GM18507 (cell line): ENCODE data around the gene RANBP10.

Experiments
- DNase-seq: peaks from one replicate; pipeline ENCODE4 v3.0.0; 2011; ENCODE audit warnings: low read depth; ENCODE audit not compliant: insufficient read length; ENCODE audit errors: extremely low spot score
- FAIRE-seq: peaks from 2 replicates; lab custom pipeline; 2011; peaks lifted over from hg19 to GRCh38; lab: Jason Lieb, UNC

The RANBP10 gene

GRCh38 chr16:67833415-67834241 lies 27.3 kb upstream of the RANBP10 start:
- FAIRE-seq (peak; percentile 93), DNase-seq (peak; percentile 99)

GRCh38 chr16:67833030-67833414 lies 26.7 kb upstream of the RANBP10 start:
- DNase-seq = no peak
- no peak for FAIRE-seq

- DNase-seq (no peak), FAIRE-seq (no peak)
Observed at GRCh38 chr16:67828651-67829050, 22.3 kb upstream of the RANBP10 start.

- FAIRE-seq (no peak), DNase-seq (no peak)
Observed at GRCh38 chr16:67825906-67826305, 19.5 kb upstream of the RANBP10 start.

DNA sequence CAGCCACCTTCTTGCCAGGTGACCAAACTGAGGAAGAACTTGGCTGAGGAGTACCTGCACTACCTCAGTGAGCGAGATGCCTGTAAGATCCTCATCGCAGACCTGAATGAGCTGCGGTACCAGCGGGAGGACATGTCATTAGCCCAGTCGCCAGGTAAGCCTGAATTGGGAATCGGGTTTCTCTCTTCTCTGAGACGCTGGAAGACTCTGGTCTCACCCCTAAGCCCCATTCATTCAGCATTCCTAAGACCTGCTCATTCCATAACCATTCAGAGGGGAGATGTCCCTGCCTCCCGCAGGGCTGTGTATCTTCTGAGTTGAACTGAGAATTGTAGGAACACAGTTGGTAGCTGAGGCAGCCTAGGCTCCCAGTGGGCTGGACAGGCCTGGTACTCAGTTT lies 18.8 kb upstream of the RANBP10 start:
- FAIRE-seq = no peak
- no peak for DNase-seq

DNA sequence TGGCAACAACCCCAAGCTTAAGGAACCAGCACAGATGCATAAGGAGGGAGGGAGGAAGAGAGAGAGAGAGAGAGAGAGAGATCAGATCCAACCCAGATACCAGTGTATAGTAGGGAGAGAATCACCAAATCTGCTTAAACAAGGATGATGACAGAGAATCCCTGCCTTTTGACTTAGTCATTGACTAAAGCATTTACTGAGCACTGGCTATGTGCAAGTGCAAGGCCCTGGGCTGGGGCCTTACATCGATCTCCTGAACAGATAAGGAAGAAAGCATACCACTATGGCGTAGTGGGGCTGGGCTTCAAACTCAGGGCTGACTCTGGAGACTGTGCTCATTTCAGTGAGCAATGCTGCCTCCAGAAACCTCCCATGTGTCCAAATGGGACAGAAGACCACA lies 16.2 kb upstream of the RANBP10 start:
- DNase-seq = no peak
- FAIRE-seq = no peak

DNA sequence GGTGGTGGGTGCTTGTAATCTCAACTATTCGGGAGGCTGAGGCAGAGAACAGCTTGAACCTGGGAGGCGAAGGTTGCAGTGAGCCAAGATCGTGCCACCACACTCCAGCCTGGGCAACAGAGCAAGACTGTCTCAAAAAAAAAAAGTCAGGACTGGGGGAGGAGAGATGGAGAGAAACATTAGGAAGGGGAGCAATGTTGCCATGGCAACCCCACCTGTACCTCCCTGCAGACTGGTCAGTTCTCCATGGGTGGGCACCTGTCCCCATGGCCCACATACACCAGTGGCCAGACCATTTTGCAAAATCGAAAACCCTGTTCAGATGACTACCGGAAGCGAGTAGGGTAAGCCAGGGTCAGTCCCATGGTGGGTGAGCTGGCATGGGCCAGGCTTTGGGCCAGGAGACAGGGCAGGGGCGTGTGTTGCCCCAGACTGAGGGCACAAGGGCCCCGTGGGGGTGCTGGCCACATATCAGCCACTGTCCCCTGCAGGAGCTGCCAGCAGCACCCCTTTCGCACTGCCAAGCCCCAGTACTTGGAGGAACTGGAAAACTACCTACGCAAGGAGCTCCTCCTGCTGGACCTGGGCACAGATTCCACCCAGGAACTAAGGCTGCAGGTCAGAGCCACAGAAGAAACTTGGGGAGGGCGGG lies 14.4 kb upstream of the RANBP10 start:
- no peak for DNase-seq
- no peak for FAIRE-seq

- DNase-seq (no peak), FAIRE-seq (no peak)
Observed at GRCh38 chr16:67814567-67814966, 8.2 kb upstream of the RANBP10 start.

GRCh38 chr16:67811899-67812298 lies 5.5 kb upstream of the RANBP10 start:
- DNase-seq = no peak
- no peak for FAIRE-seq

GRCh38 chr16:67807148-67807682 lies 855 bp upstream of the RANBP10 start:
- FAIRE-seq = no peak
- no peak for DNase-seq

GRCh38 chr16:67805718-67806427 lies 487 bp downstream of the RANBP10 start:
- DNase-seq = no peak
- no peak for FAIRE-seq

- DNase-seq (no peak), FAIRE-seq (no peak)
Observed at GRCh38 chr16:67804853-67805542, 1.4 kb downstream of the RANBP10 start.

DNA sequence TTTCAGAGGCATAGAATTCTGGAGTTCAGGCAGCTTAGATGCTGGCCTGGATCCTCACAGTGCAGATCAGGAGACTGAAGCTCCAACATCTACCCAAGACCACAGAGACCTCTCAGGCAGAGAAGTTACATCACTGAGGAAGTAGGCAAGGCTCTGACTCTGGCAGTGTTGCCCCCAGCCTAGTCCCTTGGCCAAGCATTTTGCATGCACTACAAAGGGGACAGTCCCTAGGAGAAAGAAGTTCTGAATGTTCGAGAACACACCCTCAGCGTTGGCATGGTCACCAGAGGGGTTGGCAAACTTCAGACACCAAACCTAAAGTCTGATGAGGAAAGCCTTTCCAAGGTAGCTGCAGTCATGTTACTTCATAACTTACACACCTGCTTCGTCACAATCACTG lies 2.5 kb downstream of the RANBP10 start:
- DNase-seq (no peak), FAIRE-seq (no peak)

DNA sequence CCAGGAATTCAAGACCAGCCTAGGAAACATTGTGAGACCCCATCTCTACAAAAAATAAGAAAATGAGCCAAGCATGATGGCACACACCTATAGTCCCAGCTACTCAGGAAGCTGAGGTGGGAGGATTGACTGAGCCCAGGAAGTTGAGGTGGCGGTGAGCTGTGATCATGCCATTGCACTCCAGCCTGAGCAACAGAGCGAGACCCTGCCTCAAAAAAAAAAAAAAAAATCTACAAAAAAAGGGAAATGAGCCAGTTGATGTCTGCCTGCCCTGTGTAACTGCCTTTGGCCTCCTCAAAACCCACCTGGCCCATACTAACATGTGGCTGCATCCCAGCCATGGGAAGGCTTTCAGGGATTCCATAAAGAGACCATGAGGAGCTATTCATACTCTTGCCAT lies 4.5 kb downstream of the RANBP10 start:
- FAIRE-seq (peak; percentile 77), DNase-seq (no peak)

GRCh38 chr16:67801241-67801640 lies 5.1 kb downstream of the RANBP10 start:
- no peak for FAIRE-seq

GRCh38 chr16:67800338-67800926 lies 5.9 kb downstream of the RANBP10 start:
- DNase-seq = no peak

More at GRCh38 chr16:67801241-67801640, 5.1 kb downstream of the RANBP10 start:
- no peak for DNase-seq

GRCh38 chr16:67796099-67796718 lies 10.2 kb downstream of the RANBP10 start:
- no peak for FAIRE-seq
- no peak for DNase-seq

More at GRCh38 chr16:67800338-67800926, 5.9 kb downstream of the RANBP10 start:
- FAIRE-seq = no peak

GRCh38 chr16:67790071-67790470 lies 16.3 kb downstream of the RANBP10 start:
- peak; percentile 53 for FAIRE-seq
- no peak for DNase-seq

DNA sequence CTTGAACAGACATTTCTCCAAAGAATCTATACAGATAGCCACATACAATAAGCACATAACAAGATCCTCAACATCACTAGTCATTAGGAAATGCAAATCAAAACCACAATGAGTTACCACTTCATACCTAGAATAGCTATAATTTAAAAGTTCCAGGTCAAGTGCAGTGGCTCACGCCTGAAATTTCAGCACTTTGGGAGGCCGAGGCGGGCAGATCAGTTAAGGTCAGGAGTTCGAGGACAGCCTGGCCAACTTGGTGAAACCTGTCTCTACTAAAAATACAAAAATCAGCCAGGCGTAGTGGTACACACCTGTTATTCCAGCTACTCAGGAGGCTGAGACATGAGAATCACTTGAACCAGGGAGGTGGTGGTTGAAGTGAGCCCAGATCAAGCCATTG lies 19.9 kb downstream of the RANBP10 start:
- FAIRE-seq (peak; percentile 60), DNase-seq (no peak)
